ENCODE data around the gene ZNF385A.
"Not testable (repeated sequence)": the region's sequence is repeated elsewhere in the genome, so short reads cannot be mapped to it uniquely, and the experiment has no call there.

ZNF385A gene

DNA sequence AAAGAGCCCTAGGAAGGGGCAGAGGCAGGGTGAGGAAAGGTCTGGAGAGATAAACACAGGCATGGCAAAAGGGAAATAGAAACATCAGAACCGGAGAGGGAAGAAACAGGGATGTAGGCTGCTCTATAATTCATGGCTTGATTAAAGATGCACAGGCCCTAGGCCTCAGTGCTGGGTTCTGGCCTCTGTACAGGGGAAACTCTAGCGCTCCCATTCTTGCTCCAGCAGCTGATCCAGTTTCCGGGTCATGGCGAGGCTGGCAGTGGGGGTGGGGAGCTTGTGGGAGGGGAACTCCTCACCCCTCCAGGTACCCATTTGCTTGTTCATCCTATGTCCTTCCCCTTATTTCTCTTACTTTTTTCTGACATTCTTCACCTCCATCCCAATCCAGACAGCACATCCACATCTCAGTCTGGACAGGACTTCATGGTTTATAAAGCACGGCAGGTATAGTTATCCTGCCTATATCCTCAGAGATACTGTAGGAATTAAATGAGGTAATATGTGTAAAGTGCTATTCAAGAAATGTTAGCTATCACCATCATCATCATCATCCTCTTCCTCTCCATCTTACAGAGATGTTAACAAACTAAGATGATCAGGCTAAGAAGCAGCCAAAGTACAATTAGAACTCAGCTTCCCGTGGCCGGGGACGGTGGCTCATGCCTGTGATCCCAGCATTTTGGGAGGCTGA is 12.3 kb downstream of the ZNF385A start:
- no peak for DNase-seq

DNA sequence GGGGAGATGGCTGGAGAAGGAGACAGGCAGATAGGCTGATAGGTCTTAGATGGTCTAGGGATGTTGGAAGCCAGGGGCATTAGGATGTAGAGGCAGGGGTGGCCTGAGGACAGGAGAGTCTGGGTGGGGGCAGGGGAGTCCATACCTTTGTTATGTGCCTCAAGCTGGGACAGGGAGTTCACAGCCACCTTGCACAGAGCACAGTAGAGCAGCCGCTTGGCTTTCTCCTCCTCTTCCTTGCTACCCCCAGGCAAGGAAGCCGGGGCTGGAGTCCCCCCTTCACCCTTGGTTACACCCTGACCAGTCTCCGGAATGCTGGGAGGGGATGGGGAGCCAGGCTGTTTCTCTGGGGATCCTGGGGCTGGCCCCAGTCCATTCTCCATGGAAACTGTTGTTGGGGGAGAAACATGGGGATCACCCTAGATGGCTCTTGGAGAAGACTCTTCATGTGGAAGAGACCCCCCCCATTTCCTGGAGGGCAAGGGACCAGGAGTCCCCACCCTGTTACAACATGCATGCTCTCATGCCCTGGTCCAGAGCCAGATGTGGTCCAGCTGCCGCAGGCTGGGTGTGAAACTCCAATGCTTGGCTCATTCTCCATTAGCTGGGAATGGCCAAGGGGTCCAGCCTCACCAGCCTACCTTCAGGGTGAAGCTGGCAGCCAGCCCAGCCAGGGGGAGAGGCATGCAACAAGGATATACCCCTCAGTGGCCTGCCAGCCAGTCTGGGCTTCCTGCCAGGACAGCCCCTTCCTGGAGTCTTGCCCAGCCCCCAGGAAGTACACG is 13.0 kb downstream of the ZNF385A start:
- DNase-seq = no peak

DNA sequence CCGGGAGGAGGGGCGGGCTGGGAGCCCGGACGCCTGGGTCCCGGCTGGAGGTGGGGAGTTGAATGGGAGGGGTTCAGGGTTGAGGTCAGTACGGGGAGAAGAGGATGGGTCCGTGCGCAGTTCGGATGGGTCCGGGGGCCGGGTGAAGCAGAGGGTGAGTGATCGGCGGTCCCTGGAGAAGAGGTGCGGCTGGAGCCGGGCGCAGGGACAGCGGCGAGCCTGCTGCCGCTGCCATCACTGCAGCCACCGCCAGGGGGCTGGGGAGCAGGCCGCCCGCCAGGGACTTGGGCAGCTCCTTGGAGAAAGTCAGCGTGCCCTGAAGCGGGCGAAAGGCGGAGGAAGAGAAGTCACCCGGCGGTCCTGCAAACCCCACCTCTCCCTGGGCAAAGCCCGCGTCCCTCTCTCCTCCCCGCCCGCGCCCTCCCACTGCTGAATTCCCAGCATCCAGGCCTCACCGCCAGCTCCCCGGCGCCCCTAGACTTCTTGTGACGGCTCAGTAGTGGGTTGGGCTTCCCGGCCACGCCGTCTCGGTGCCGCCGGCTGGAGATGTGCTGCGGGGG is 14.3 kb downstream of the ZNF385A start:
- DNase-seq = peak; percentile 47

DNA sequence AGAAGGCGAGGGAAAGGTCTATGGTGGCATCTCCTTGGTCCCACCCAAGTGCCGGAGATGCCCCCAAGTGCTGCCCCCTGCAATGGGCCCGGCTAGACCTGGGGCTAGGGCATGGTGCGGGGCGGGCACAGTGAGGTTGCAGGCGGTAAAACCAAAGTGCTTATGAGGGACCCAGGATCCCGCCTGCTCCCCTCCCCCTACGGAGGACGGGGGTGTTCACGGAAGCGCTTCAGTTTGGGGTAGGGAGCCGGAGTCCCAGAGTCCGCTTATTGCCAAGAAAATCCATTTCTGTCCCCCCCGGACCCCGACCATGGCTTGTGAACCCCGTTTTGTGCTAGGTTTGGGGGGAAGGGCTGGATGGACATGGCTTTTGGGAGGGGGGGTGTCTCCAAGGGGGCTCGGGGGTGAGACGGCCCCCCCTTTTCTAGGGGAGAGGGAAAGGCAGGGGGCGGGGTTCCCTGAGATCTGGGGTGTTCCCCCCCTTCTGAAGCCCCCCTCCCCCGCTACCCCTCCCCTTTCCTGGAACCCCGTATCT is 14.9 kb downstream of the ZNF385A start:
- DNase-seq = no peak

DNA sequence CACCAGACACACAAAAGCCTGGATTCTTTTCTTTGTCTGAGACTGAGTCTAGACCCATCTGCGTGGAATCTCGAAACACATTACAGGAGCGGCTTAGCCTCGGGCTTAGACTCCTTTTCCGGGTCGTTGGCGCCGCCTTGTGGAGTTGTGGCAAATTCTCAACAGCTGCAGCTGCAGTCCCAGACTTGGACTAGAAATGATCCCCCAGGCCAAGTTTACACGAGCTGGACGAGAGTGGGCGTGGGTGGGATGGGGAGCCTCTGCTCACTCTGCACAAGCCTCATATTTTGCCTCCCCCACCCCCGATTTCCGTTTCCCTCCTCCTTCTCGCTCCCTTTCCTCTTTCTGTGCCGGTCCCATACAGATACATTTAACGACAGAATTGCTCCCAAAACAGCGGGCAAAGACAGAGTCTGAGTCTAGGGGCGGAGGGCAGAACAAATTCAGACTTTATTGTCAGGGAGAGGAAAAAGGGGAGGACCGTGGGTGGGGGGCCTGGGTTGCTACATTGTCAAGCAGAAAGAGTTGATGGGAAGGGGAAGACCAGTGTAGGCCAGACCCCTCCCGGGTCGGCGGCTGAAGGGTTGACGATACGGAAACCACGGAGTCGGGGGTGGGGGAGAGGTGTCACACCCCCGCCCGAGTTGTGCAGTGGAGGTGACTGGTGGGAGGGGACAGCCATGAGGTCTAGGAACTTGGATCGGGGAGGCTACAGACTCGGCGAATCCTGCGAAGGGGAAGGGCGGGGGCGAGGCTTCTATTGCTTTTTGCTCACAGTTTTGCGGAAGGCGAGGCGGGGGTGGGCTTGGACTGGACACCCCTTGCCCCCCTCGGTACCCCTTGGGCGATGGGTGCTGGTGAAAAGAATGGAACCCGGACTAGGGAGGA is 15.6 kb downstream of the ZNF385A start:
- peak; percentile 95 for DNase-seq

DNA sequence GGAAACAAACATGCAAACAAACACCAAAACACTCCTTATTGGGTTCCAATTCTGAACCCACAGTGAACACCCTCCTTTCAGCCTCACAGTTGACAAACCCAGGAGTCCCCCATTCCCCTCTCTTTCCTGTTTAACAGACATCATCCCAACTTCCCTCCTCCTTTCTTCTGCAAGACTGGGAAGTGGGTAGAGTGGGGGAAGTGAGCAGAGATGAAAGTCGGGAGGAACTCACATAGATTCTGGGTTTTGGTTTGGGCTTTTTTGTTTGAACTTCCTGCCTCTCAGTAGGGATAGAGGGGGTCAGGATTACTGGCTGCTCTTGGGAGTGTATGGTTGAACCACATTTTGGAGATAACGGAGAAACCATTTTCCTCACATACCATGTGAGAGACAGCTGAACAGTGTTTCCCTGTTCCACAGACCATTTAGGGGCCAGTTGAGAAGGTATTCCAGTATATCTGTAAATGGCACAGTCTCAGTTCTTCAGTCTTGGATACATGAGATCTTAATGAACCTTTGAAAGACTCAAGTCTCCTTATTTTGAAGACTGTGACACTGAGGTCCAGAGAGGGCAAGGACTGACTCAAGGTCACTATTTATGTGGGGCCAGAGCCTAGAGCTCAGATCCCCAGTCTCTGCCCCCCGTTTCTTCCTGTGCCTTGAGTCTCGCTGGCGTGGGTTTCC is 16.4 kb downstream of the ZNF385A start:
- DNase-seq = no peak

DNA sequence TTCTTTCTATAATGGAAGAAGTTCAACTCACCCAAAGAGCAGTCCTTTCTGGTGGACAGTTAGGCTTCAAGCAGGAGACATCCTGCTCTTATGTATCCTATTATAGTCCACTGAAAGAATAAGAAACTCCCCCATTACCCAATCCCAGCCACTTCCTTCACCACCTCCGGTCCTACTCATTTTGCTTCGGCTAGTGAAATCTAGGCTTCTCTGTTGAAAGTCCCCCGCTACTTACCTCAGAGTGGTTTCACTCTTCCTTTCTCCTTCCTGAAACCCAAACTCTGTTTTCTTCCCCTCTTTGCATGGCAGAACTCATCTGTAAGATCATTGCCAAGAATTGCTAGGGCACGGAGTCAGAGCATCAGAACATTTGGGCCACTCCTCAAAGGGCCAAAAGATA is 20.1 kb downstream of the ZNF385A start, which contains the start of gene GPR84:
Gene GPR84, minus strand, starts transcription at position 74 of the 400 bp plus-strand sequence. CDS start 635 bp downstream, outside the sequence.
- no peak for DNase-seq

DNA sequence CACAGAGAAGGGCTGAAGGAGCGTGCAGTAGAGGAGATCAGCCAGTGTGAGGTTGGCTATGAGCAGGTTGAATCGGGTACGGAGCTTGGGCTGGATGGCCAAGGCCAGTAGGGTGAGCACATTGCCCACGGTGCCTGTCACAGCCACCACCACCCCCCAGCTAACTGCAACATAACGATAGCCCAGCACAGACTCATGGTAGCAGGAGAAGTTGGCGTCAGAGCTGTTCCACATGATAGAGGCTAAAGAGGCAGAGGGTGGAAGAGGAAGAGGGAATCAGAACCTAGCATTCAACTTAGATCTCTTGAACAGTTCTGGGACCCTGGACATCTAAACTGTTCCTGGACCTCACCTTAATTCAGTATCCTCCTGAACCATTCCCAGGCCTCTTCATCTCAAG is 20.9 kb downstream of the ZNF385A start:
- no peak for DNase-seq

DNA sequence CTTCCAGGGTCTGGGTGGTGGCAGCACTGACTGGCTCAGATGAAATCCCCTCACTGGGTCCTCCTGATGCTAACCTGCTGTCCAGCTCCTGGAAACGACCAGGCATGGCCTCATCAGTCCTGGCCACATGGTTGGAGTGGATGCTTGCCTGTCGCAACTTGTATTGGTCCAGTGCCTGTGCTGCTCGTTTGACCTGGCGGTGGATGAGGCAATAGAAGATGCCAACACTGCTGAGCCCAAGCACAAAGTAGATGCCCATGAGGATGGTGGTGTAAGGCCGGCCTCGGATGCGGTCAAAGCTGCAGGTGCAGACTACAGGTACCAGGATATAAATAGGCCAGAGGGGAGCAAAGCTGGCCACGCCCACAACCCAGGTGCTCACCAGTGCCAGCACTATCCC is 21.5 kb downstream of the ZNF385A start:
- DNase-seq = no peak

DNA sequence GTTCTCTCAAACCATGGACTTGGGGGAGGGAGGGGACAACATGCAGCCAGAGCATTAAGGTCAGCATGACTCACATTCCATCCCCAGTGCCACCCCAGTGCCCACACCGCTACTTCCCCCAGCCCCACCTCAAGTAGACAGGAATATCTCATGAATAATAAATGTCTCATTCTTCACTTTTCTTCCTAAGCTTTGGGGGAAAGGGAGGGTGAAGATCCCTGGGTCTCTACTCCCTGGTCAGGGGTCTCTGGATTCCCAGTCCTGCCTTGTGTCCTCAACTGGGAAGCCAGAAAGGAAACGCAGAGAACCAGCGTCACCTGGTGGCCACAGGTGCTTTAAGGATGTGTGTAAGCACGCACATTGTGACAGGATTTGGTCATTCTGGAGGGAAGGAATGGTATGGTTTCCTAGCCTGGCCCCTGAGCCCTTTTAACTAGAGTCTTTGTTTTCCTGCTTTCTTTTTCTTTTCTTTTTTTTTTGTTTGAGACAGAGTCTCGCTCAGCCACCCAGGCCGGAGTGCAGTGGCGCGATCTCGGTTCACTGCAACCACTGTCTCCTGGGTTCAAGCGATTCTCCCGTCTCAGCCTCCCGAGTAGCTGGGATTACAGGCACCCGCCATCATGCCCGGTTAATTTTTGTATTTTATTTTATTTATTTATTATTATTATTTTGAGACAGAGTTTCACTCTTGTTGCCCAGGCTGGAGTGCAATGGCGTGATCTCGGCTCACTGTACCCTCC is 23.6 kb downstream of the ZNF385A start:
- peak; percentile 80 for DNase-seq

DNA sequence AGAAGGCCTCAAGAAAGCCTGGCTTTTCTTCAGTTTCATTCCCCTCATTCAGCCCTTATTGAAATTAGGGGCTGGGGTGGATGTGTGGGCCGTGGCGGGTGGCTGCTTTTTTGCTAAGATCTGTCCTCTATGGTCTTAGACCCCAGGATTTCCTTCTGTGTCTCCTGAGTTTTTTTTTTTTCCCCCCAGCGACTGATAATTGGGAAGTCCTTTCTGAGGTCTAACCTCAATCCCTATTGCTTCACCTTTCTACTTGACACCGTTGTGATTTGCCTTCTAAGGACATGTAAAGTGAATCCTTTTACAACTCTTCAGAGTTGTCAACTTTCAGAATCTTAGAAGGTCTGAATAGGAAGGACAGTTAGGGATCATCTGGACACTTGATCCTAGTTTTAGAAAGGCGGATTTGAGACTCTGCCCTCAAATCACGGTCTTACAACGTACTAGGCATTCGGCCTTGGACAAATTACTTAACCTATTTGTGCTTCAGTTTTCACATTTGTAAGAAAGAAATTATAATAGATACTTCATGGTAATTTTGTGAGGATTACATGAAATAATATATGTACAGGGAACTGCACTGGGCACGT is 24.7 kb downstream of the ZNF385A start:
- no peak for DNase-seq

DNA sequence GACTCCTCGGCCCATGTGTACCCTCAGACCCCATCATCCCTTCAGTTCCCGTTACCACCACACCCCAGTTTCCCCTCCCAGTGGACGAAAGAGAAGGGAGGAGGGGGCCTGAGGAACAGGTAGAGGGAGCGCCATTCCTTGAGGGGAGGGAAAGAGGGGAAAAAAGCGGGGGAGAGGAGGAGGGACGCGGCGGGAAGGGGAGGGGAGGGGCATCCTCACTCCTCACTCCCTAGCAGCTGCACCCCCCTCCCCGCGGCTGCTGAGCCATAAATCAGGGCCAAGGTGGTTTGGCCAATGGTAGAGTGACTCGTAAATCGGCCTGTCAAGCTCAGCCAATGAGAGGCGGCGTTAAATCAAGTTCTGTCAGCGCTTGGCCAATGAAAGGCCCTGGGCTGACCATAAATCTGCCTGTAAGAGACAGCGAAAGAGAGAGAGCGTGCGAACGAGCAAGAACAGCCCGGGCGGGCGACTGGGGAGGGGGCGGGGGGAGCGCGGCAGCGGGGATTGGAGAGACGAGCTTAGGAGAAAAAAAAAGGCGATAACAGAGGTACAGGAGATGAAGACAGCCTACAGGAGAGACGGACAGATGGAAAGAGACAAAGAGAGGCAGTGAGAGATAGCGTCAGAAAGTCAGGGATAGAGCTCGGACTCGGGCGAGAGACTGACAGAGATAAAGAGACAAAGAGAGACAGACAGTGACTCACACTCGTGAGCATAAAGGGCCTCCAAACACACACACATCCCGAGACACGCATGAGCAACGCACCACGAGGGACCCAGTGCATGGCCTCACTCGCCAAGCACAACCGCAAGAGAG is 25.4 kb downstream of the ZNF385A start:
- DNase-seq = peak; percentile 91

DNA sequence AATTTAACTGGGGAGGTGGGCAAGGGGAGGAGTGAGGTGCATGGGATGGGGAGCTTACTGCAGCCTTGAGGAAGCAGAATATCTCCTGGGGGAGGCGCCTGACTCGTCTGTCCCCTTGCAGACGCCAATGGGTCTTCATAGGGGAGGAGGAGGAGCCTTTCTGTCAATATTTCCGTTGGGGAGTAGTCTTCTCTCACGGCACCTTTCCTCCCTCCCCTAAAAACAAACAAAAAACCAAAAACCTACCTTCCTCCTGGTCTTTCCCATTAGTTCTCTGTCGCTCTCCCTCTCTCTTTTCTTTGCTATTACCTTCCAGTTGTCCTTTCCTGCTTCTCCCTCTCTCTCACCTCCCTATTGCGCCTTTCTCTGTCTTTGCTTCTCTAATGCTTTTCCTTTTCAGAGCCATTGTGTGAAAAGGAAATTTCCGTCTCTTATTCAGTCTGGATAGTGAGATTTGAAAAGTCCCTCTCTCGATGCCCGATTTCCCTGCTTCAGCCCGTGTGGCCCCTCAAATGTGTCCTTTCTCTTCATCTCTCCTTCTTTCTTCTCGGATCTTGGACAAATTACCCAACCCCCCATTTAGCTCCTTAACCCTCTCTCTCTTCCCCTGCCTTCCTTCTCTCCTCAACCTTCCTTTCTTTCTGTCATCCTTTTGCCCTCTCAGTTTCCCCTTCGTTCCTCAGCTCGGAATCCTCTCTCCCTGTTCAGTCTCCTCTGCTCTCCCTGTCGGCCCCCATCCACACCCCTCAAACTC is 26.2 kb downstream of the ZNF385A start:
- DNase-seq = no peak

DNA sequence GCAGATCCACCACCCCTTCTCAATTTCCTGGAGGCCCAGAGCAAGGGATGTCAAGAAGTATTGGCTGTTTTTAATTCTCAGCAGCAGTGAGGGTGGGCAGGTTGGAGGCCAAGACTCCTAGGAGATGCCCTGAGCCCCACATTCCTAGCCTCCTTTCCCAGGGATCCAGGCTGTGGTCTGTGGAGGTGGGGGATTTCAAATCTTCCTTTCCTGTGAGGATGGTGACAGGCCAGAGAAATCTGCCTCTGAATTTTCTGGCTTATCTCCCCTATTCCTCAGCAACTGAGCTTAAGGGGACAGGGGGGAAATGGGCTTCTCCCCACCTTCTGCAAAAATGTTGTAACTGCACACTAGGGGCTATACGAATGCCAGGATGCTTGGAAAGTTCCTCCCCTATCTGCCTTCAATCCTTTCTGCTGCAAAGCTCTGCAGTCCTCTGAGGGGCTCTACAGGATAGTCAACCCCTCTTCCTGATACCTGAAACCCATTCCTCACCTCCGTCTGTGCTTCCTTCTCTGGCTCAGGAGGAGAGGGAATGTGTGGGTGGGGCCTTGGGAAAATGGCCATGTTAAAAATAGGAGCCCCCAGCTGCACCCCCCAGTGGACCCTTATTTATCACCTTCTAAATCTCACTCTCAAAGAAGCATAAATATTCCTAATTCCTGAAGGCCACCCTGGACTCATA is 26.9 kb downstream of the ZNF385A start:
- no peak for DNase-seq

DNA sequence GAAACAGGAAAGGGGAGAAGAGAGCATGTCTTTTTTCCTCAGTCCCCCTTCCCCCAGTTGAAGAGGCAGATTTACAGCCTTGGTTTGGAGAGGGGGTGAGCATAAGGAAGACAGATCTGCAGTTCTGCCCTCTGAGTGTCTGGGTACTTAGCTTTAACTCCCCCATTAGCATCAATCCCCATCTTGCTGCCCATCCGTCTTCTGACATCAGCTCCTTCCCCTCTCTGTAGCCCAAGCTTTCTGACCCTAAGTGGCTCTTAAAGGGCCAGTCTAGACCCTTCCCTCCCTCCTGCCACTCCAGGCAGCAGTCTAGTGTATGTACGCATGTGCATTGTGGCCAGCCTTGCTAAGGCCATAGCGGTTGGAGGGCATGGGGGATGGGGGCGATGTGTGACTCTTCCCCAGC is 27.6 kb downstream of the ZNF385A start:
- no peak for DNase-seq

DNA sequence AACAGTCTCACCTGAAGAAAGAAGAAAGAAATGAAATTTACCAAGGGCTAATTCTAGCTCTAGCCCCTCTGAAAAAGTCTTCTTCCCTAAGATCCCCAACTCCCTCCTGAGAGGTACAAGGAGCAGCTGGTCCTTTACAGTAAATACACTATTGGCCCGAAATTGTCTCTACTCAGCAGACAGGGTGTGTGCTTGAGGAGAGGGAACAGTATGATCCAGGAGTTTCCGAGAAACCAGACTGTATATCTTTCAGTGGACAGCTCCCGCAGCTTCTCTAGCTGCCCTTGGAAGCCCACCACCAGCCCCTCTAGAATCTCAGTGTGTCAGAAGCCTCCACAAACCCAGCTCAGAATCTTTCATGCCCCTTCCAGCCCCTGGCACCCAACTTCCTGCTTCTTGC is 28.3 kb downstream of the ZNF385A start:
- DNase-seq = no peak

DNA sequence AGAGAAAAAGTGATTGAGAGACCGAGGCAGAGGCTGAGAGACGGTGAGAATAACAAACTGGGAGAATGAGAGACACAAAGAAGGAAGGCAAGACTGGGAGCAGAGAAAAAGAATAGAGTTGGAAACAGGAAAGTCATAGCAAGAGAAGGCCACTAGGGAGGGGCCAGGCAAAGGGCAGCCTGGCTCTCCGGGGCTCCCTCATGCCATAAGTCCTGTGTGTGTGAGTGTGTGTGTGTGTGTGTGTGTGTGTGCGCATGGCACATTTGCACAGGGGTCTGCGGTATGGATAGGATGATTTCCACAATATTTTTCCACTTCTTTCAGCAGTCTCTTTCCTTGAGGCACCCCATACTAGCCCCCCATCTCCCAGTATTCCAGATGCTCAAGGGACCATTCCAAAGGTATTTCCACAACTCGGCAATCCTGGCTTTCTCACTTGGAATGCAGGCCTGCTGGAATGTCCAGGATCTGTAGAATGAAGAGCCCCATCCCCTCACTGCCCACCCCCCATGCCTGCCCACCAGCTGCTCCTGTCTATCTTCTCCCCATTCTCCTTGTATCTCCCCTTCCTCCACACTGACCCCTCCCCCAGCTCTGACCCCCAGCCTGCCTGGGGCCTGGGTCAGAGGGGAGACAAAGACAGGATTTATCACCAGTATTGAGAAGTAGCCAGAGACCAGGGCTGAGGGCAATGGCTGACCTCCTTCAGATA is 29.3 kb downstream of the ZNF385A start:
- DNase-seq = no peak

DNA sequence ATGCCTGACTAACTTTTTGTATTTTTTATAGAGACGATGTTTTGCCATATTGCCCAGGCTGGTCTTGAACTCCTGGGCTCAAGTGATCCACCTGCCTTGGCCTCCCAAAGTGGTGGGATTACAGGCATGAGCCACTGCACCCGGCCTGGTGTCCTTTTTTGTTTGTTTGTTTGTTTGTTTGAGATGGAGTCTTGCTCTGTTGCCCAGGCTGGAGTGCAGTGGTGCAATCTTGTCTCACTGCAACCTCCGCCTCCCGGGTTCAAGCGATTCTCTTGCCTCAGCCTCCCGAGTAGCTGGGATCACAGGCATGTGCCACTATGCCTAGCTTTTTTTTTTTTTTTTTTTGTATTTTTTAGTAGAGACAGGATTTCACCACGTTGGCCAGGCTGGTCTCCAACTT is 30.3 kb downstream of the ZNF385A start:
- DNase-seq = not testable (repeated sequence)

Measured in stimulated activated CD8-positive, alpha-beta memory T cell treated with anti-CD3 and anti-CD28 coated beads, Interleukin-4, amount 100 ng/mL, for 48 hours (primary cell).